Endodermal cell (in vitro differentiated cells): Measurements from ENCODE around the gene ETV6. TPM values are rescaled to one million over a fixed set of nuclear protein-coding genes. Genes with fewer than 3 reads are reported as not detected.
"Not testable (repeated sequence)": the region's sequence is repeated elsewhere in the genome, so short reads cannot be mapped to it uniquely, and the experiment has no call there.

Experiments
- DNase-seq: peaks from one replicate; pipeline ENCODE4 v3.0.0-alpha.2; 2017
- H3K27ac ChIP-seq: 2 replicates; pipeline ENCODE4 v1.5.1; 2013; ENCODE audit warnings: mild to moderate bottlenecking, low read depth, low read length, moderate library complexity
- H3K27me3 ChIP-seq: 2 replicates; pipeline ENCODE4 v1.6.1; 2013; ENCODE audit warnings: mild to moderate bottlenecking, low read length, moderate library complexity; ENCODE audit not compliant: insufficient read depth, control insufficient read depth, poor library complexity, severe bottlenecking
- H3K36me3 ChIP-seq: 2 replicates; pipeline ENCODE4 v1.7.0; 2013; ENCODE audit warnings: mild to moderate bottlenecking, low read length, moderate library complexity; ENCODE audit not compliant: control insufficient read depth, insufficient read depth
- H3K4me1 ChIP-seq: one replicate; pipeline ENCODE4 v1.7.0; 2013; ENCODE audit warnings: low read length; ENCODE audit not compliant: control insufficient read depth, insufficient read depth
- H3K4me3 ChIP-seq: 2 replicates; pipeline ENCODE4 v1.5.1; 2013; ENCODE audit warnings: mild to moderate bottlenecking, low read length, moderate library complexity
- H3K9ac ChIP-seq: 2 replicates; pipeline ENCODE4 v1.6.1; 2013; ENCODE audit warnings: mild to moderate bottlenecking, low read length, moderate library complexity; ENCODE audit not compliant: poor library complexity, severe bottlenecking; ENCODE audit errors: extremely low read depth
- H3K9me3 ChIP-seq: 2 replicates; pipeline ENCODE4 v1.6.1; 2013; ENCODE audit warnings: mild to moderate bottlenecking, low read length, moderate library complexity; ENCODE audit not compliant: control insufficient read depth
- H3K27ac Mint-ChIP-seq: 2 replicates; pipeline ENCODE4 v1.8.0; 2020; ENCODE audit warnings: mixed read lengths
- H3K27me3 Mint-ChIP-seq: 2 replicates; pipeline ENCODE4 v1.8.0; 2021; ENCODE audit warnings: mild to moderate bottlenecking, mixed read lengths; ENCODE audit not compliant: insufficient read depth
- H3K36me3 Mint-ChIP-seq: 2 replicates; pipeline ENCODE4 v1.8.0; 2020; ENCODE audit warnings: low read depth, mixed read lengths
- H3K4me1 Mint-ChIP-seq: 2 replicates; pipeline ENCODE4 v1.8.0; 2020; ENCODE audit warnings: mixed read lengths
- H3K4me3 Mint-ChIP-seq: 2 replicates; pipeline ENCODE4 v1.8.0; 2020; ENCODE audit warnings: mild to moderate bottlenecking, moderate library complexity, mixed read lengths
- H3K9me3 Mint-ChIP-seq: 2 replicates; pipeline ENCODE4 v1.8.0; 2020; ENCODE audit warnings: mild to moderate bottlenecking, mixed read lengths
- WGBS, 2 experiments: methylation state at CpG; one replicate each; pipeline versions ENCODE4 v1.1.5 to v1.1.7; 2013; ENCODE audit warnings: missing lambda C conversion rate in 2 of 2, mixed read lengths in 1 of 2; ENCODE audit not compliant: insufficient coverage in 1 of 2, insufficient read length in 1 of 2; 5-methylcytosine and 5-hydroxymethylcytosine counted together
- total RNA-seq, 2 donors: library from RNA; stranded (reverse); fragmentation: NEBNext Ultra II Directional in 1 of 2; extraction: Animal tissue kit (Norgen Biotek cat#: 25700) in 1 of 2; gene quantifications; 2 replicates in 1 of 2; 3 replicates in 1 of 2; pipeline ENCODE4 v1.2.1, GENCODE V29; 2021
- TF ChIP-seq, protein P1 (sequence below): fragments of 200-600 bp; sonication (generic); conservative IDR thresholded peaks from 2 replicates; pipeline ENCODE4 v1.5.0; 2021; ENCODE audit warnings: antibody characterized with exemption, mild to moderate bottlenecking

The ETV6 gene
- total RNA-seq, 2 donors from 2014 or later = 9.3 to 22.1 TPM

DNA sequence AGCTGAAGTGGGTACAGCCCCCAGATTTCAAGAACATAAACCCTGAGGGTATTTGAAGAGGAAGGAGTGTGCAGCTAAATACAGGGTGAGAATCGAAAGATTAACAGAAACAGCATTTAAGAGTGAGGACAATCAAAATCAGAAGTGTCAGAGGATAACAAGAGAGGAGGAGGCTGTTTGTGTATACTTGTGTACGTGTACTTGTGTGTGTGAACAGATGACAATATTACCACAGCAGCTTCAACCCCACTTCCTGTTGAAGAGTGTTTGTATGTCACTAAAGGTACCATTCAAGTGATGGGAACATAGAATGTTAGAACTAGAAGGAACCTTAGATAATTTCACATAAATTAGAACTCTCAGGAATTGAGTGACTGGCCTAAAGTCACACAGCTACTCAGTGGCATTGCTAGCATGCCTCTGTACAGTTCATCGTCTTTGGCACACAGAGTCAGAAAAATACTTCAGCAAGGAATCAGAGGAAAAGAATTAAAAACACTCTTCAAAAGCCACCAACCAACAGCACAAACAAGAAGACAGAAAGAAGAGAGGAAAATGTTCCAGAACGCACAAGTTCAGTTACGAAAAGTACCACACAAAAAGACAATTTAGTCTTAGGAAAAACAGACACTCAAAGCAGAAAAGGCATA, 256.9 kb downstream of the ETV6 start:
- Mint-ChIP-seq H3K36me3 (peaks cover 30% of the 10 kb centered on the region), H3K4me3 (no peak overlapping the region), H3K4me1 (no peaks in the 10 kb centered on the region), H3K27ac (no peak overlapping the region), H3K27me3 (no peaks in the 10 kb centered on the region), H3K9me3 (peaks cover 36% of the 10 kb centered on the region)
- Histone ChIP-seq H3K9ac (no peak overlapping the region), H3K27me3 (no peaks in the 10 kb centered on the region), H3K9me3 (peaks cover 22% of the 10 kb centered on the region), H3K36me3 (peaks cover 5% of the 10 kb centered on the region), H3K4me3 (no peak overlapping the region), H3K27ac (no peak overlapping the region), H3K4me1 (no peaks in the 10 kb centered on the region)
- TF ChIP-seq, protein P1, sequence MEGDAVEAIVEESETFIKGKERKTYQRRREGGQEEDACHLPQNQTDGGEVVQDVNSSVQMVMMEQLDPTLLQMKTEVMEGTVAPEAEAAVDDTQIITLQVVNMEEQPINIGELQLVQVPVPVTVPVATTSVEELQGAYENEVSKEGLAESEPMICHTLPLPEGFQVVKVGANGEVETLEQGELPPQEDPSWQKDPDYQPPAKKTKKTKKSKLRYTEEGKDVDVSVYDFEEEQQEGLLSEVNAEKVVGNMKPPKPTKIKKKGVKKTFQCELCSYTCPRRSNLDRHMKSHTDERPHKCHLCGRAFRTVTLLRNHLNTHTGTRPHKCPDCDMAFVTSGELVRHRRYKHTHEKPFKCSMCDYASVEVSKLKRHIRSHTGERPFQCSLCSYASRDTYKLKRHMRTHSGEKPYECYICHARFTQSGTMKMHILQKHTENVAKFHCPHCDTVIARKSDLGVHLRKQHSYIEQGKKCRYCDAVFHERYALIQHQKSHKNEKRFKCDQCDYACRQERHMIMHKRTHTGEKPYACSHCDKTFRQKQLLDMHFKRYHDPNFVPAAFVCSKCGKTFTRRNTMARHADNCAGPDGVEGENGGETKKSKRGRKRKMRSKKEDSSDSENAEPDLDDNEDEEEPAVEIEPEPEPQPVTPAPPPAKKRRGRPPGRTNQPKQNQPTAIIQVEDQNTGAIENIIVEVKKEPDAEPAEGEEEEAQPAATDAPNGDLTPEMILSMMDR = no peak
- DNase-seq = no peak
- WGBS, 2 experiments = 92 to 93% methylated on average over 2 to 3 of the region's 5 CpGs

DNA sequence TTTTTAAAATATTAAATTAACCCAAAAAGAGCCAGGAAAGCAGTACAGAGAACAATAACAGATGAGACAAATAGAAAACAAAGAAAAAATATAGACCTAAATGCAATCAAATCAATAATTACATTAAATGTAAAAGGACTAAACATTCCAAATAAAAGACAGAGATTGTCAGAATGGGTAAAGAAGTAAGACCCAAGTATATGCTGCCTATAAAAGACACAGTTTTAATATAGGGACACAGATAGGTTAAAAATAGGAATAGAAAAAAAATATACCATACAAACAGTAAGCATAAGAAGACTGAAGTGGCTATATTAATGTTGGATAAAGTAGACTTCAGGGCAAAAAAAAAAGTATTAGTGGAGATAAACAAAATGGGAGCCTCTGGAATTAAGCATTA, 258.2 kb downstream of the ETV6 start:
- Histone ChIP-seq H3K9ac (no peak overlapping the region), H3K27me3 (no peaks in the 10 kb centered on the region), H3K36me3 (peaks cover 5% of the 10 kb centered on the region), H3K4me1 (no peaks in the 10 kb centered on the region), H3K4me3 (no peak overlapping the region), H3K9me3 (peaks cover 22% of the 10 kb centered on the region), H3K27ac (no peak overlapping the region)
- peaks cover 37% of the 10 kb centered on the region for H3K36me3 Mint-ChIP-seq
- H3K4me1 Mint-ChIP-seq = no peaks in the 10 kb centered on the region
- TF ChIP-seq, protein P1 = no peak
- no peak for DNase-seq
- no peak overlapping the region for H3K27ac Mint-ChIP-seq
- H3K27me3 Mint-ChIP-seq = no peaks in the 10 kb centered on the region
- peaks cover 47% of the 10 kb centered on the region for H3K9me3 Mint-ChIP-seq
- no peak overlapping the region for H3K4me3 Mint-ChIP-seq

DNA sequence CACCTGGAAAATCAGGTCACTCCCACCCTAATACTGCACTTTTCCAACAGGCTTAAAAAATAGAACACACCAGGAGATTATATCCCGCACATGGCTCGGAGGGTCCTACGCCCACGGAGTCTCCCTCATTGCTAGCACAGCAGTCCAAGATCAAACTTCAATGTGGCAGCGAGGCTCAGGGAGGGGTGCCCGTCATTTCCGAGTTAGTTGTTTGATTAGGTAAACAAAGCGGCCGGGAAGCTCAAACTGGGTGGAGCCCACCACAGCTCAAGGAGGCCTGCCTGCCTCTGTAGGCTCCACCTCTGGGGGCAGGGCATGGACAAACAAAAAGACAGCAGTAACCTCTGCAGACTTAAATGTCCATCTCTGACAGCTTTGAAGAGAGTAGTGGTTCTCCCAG, 259.9 kb downstream of the ETV6 start:
- not testable (repeated sequence) for H3K4me1 ChIP-seq, H3K27ac Mint-ChIP-seq, H3K4me1 Mint-ChIP-seq, H3K4me3 Mint-ChIP-seq, H3K27me3 ChIP-seq, H3K4me3 ChIP-seq, DNase-seq, H3K27me3 Mint-ChIP-seq, H3K9ac ChIP-seq, H3K27ac ChIP-seq, H3K36me3 ChIP-seq
- Mint-ChIP-seq H3K9me3 (peaks cover 55% of the 10 kb centered on the region), H3K36me3 (peaks cover 38% of the 10 kb centered on the region)
- 93 to 97% methylated on average over 3 to 9 of the region's 9 CpGs for WGBS, 2 experiments
- peaks cover 22% of the 10 kb centered on the region for H3K9me3 ChIP-seq

DNA sequence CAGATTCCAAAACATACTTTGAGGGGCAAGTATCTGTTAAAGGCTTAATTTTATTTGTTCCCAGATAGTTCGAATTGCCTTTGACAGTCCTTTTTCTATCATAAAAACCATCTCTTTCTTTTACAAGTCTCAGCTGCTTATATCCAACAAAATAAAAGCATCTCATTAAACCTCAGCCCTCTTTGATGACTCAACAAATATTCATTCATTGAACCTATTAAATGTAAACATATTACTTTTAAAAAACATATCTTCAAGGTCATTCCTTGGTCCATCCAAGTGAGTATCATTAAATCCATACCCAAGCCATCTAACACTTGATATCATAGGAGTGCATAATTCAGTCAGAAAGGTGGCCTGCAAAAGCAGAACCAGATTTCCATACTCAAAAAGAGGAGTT, 266.6 kb downstream of the ETV6 start:
- Histone ChIP-seq H3K4me1 (peaks cover 5% of the 10 kb centered on the region), H3K9me3 (no peaks in the 10 kb centered on the region), H3K36me3 (no peaks in the 10 kb centered on the region), H3K4me3 (no peak overlapping the region), H3K9ac (no peak overlapping the region), H3K27me3 (no peaks in the 10 kb centered on the region), H3K27ac (no peak overlapping the region)
- TF ChIP-seq, protein P1 = no peak
- peaks cover 17% of the 10 kb centered on the region for H3K4me1 Mint-ChIP-seq
- DNase-seq = no peak
- H3K27ac Mint-ChIP-seq = no peak overlapping the region
- no peak overlapping the region for H3K4me3 Mint-ChIP-seq
- WGBS, 2 experiments = 89 to 100% methylated on average over 1 of the region's 1 CpG
- peaks cover 29% of the 10 kb centered on the region for H3K9me3 Mint-ChIP-seq
- H3K27me3 Mint-ChIP-seq = peaks cover 12% of the 10 kb centered on the region
- peaks cover 13% of the 10 kb centered on the region for H3K36me3 Mint-ChIP-seq
